ENCODE data around the gene CD81.
A peak's percentile ranks its signal among the peaks of the same experiment; 100 is the strongest.

The CD81 gene

DNA sequence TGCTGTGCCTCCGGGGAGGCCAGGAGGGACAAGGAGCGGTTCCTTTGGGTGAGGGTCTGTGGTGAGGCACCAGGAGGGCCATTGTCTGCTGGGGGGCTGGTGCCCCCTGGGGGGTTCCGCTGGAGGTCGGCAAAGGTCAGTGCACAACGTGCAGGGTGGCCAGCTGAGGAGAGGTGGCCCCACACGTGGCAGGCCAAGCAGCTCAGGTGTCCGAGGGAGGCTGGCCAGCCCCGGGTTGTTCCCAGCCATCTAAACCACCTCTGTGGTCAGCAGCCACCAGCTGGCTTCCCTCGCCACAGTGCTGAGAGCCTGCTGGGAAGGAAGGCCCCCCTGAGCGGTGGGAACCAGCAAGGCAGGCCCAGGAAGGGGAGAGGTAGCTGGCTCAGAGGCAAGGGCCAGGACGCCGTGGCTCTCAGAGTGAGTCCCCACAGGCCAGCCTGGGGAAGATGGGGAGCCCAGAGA is 27.7 kb downstream of the CD81 start:
- no peak for DNase-seq (ENCODE audit: low read depth)

DNA sequence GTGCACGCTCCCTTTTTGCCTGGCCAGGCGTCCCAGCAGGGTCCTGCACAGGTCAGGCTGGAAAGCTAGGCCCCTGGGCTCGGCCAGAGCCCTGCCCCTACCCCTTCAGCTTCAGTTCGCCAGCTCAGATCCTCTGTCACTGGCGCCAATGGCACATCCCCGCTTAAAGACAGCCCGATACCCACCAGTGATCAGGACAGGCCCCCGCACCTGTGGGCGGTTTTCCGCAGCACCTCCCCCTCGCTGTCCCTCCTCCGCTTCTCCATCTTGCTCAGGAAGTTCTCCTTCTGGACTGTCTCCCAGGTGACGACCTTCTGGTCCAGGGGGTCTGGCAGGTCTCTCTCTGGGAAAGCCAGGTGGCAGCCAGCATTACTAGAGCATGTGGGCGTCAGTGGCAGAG is 29.3 kb downstream of the CD81 start:
- DNase-seq (ENCODE audit: low read depth), result no peak

DNA sequence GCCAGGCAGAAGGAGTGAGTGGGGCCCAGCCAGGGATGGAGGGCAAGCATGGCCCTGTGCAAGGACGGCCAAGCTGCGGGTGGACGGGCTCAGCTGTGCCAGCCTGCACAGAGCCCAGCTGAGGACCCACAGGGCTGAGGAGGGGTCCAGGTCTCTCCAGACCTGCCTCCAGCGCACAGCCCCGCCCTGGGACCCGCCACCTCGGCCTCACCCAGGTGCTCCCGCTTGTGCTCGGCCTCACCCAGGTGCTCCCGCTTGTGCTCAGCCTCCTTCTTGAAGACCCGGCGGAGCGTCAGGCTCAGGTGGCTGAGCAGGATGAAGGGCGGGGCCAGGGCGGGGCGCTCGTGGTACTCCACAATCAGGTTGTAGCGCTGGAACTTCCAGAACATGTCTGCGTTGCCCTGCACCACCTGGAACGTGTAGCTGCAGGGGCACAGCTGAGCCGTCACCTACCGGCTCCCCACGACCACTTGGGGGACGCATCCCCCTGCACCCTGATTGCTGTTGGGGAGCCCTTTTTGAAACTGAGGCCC is 29.8 kb downstream of the CD81 start:
- no peak for DNase-seq (ENCODE audit: low read depth)

DNA sequence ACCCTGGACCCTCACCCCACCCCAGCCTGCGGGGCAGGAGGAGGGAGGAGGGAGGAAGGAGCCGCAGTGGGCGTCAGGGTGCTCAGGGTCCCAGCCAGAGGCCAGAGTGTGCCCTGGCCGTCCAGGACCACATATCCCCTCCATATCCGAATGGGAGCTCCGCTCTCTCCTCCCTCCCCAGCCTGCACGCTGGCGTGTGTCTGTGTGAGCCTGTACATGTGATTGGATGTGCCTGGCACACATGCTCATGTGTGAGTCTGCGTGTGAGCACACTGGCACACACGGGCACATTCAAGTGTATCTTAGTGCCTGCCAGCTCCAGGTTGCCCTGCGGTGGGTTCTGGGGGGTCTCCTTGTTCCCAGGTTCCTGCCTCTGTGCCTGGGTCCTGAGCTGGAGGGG is 31.6 kb downstream of the CD81 start:
- DNase-seq (ENCODE audit: low read depth), result no peak

DNA sequence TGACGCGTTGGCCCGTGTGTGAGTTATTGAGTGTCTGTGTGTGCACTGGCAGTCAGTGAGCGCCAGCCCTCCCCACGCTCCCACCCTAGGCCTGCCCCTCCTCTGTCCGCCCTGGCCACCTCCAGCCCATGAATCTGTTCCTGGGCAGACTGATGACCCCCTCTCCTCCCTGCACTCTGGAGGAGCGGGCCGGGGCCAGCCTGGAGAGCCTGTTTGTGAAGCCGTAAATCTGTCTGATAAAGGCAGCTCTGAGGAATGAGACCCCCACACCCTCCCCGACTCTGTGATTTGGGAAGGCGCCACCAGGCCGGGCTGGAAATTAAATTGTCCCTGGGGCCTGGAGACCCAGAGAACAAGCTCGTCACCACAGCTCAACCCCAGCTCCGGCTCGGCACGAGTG is 32.0 kb downstream of the CD81 start:
- no peak for DNase-seq (ENCODE audit: low read depth)

DNA sequence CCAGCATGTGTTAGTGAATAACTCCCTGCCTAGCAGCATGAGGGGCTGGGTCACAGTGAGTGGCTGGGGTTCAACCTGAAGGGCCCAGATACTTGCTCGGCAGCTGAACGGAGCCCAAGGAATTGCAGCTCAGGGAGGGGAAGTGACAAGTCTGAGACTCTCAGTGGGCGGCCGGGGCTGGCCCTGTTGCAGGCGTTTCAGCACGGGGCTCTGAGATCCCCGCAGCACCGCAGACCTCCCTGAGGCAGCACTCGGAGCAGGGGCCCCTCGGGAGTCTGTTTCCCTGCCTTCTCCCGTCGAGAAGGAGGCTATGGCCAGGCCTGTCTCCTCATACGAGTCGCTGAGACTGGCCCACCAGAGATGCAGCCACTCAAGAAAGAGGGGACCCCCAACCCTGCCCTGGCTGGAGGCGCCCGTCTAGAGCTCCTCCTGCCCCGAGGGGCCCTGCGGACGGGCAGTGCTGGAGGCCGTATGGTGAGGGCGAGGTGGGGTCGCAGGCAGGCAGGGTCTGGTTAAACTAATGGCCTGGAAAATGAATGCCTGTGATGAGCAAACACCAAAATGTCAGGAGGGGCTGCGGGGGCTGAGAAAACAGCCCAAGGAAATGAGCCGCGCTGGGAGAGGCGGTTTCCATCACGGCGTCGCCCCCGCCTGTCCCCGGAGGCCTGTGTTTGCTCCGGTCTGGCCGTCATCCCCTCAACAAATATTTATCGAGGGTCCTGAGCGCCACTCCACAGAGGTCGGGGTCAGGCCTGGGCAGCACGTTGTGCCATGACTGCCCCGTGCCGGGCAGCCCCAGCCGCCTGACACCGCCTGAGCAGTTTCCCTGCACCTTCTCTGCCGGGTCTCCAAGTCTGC is 32.7 kb downstream of the CD81 start:
- DNase-seq (ENCODE audit: low read depth), result no peak

DNA sequence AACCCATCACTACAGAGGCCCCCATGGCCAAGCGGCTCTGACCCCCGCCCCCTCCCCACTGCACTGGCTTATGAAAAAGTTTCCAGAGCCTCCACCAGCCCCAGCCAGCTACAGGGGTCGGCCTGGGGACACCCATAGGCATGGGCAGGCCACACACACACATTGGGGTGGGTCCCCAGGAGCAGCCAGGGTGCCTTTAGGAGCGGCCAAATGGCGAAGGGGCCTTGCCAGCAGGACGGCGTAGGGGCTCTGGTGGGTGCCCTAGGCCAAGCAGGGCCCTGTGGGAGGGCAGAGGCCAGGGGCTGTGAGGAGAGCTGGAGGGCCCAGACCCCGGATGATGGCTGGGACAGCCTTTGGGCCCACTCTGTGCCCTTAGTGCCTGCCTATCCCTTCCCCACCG is 33.5 kb downstream of the CD81 start:
- no peak for DNase-seq (ENCODE audit: low read depth)

DNA sequence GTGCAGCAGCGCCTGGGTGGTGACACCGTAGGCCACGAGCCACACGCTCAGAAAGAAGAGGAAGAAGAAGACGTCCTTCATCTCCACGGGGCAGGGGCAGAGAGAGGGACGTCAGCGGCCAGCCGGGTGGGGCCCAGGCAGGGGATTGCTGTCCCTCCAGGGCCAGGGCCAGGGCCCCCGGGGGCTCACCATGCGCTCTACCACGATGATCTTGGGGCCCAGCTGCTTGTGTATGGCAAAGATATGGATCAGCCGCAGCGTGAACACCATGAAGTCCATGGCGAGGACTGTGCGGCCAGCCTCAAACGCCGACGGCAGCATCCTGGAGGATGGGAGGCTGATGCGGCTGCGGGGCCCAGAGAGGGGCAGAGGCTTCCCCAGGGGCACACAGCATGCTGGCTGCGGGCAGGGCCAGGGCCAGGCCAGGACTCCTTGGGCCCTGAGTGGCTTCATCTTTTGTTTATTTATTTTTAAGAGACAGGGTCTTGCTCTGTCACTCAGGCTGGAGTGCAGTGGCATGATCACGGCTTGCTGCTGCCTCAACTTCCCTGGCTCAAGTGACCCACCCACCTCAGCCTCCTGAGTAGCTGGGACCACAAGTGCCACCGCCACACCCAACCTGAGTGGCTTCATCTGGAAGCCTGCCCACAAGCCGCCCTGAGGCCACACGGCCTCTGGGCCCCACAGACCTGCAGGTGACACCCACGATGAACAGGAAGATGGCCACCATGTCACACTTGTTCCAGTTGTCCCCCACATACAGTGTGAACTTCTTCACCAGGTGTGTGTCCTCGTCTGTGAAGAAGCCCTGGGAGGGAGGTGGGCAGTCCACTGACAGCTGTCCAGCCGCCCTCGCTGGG is 34.6 kb downstream of the CD81 start:
- no peak for DNase-seq (ENCODE audit: low read depth)

DNA sequence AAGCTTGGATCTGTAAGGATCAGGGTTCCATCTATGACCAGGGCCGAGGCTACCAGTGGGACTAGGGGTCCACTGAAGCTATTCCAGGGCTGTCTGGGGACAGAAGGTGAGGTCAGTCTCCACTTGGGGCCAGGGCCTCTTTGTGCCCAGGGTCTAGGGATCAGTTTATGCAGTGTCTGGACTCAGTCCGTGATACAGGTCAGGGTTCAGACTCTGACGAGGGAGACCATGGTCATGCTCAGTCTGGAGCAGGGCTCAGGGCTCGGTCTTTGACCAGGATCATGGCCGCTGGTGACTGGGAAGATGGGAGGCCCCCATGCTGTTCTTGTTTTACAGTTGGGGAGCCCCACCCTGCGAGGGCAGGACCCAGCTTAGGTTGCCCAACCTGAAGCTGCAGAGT is 35.2 kb downstream of the CD81 start:
- no peak for DNase-seq (ENCODE audit: low read depth)

DNA sequence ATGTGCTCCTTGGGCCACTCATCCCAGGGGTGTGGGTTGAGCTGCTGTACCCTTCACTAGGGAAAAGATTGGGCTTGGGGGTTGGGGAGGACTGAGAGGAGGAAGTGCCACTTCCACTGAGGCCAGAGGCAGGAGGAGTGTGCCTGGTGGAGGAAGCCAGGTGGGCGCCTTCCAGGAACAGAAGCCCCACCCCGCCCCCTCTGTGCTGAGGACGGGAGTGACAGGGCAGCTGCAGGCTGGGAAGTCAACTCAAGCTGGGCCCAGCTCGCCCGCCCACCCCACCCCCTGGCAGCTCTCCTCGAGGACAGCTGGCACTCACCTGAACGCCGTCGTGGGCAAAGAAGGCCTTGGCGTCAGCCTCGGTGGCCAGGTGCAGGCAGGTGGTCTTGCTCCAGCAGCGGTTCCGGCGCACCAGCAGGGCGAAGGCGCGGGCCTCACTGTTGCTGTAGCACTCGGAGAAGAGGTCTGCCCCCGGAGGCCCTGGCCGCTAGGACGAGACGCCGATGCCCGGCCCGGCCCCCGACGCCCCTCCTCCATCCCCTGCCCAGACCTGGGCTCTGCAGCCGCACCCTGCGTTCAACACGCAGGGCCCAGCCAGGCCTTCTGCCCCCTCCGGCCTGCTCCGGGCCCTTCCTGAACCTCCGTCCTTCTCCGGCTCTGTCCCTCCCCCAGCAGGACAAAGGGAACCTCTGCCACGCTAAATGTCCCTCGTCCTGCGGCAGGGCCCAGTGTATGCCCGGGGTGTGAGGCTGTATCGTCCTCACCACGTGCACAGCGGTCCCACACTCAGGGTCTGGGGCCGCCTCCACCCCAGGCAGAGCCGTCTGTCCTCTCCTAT is 36.9 kb downstream of the CD81 start:
- DNase-seq (ENCODE audit: low read depth), result no peak

DNA sequence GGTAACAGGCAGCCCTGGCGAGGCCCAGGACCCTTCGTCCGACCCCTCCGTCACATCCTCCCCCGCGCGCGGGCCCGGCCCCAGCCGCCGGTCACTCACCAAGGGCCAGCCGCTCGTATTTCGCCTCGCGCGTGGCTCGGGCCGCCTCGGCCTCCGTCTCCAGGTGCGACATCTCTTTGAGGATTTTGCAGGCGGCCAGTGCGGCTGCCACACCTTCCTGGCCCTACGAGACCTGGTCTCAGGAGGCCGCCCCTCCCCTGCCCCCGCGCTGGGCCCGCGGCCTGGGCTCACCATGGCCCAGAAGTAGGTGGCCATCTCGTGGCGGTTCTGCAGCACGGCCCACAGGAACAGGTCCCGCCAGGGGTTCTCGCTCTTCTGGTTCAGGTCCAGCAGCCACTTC is 37.5 kb downstream of the CD81 start:
- no peak for DNase-seq (ENCODE audit: low read depth)

DNA sequence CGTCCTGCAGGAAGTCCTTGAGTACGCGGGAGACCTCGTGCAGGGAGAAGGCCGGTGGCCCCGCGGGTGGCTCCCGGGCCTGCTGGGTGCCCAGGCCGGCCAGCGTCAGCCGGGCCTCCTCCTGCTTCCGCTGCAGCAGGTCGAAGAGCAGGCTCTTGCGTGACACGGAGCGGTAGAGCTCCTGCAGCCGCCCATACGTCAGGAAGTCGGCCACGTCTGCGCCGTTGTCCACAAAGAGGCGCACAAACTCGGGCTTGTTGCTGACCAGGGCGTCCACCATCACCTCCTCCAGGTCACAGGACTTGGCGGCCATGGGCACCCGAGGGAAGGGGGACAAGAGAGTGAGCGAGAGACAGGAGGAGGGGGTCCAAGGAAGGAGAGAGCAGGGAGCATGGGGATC is 38.1 kb downstream of the CD81 start:
- no peak for DNase-seq (ENCODE audit: low read depth)

DNA sequence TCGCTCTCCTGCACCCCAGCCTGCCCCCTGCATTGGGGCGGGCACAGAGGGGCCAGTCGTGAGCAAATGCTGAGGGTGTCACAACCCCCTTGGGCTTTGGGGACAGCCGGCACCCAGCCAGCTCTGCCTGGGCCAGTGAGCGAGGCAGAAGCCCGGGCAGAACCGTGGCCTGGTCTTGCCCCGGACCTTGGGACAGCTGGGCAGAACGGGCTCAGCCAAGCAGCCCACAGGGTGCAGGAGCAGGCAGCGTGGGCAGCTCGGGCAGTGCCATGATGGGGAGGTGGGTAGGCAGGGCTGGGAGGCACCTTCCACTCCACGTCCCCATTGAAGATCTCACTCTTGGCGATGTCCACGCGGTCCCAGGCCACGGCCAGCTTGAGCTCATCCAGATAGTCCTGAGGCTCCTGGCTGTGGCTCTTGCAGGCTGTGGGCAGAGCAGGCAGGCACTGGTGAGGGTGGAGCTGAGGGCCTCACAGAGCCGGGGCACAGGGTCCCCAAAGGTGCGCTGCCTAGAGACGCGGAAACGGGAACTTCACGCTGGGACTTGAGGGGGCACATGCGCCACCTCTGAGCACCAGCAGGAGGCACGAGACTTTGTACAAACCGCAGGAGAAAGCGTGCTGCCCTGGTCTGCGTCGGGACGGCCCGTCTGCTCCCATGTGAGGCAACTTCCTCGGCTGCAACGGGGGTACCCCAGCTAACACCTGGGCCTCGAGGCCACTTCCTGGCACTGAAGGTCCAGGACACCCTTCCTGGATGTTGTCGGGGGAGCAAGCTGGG is 38.7 kb downstream of the CD81 start:
- DNase-seq (ENCODE audit: low read depth), result no peak

DNA sequence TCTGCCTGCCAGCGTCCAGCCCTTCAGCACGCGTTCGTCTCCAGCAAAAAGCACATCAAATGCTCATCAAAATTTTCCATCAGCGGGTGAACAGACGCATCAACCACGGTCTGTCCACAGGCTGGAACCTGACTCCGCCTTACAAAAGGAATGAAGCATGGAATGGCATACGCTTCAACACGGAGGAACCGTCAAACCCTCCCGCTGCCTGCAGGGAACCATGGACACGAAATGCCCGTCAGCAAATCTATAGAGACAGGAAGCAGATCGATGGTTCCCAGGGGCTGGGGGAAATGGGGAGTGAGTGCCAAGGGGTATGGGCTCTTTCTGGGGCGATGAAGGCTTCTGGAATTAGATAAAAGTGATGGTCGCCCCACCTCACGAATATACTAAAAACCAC is 39.7 kb downstream of the CD81 start:
- DNase-seq (ENCODE audit: low read depth), result no peak

DNA sequence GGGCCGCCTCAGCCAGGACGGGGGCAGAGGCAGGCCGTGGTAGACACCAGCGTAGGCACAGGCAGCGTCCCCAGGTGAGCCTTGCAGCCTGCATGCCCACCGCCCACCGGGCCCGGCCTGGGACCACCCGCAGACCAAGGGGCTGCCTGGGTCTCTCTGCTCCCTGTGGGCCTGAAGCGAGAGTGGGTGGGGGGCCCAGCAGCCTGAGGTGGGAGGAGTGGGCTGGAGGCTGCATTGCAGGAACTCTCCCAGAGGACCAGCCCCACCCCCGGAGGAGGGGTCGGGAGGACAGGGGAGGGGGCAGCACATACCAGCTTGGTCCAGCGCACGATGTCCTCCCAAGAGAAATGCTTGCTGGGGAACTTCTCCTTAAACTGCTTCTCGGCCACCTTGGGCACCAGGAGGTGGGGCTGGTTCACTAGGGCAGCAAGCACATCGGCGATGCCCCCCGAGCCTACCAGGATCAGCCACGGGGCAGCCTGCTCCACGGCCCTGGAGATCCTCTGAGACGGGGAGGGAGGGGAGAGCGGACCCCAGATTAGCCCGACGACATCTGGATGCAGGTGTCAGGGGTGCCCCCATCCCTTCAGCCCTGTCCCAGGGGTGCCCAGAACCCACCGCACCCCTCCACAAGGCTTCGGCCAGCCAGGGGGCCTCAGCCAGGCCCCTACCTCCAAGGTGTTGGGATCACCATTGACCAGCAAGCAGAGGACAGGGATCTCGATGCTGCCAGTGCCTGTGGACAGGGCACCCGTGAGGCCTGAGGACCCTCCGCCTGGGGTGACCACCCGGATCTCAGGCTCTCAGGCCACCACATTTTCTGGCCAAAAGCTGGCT is 41.0 kb downstream of the CD81 start:
- no peak for DNase-seq (ENCODE audit: low read depth)

DNA sequence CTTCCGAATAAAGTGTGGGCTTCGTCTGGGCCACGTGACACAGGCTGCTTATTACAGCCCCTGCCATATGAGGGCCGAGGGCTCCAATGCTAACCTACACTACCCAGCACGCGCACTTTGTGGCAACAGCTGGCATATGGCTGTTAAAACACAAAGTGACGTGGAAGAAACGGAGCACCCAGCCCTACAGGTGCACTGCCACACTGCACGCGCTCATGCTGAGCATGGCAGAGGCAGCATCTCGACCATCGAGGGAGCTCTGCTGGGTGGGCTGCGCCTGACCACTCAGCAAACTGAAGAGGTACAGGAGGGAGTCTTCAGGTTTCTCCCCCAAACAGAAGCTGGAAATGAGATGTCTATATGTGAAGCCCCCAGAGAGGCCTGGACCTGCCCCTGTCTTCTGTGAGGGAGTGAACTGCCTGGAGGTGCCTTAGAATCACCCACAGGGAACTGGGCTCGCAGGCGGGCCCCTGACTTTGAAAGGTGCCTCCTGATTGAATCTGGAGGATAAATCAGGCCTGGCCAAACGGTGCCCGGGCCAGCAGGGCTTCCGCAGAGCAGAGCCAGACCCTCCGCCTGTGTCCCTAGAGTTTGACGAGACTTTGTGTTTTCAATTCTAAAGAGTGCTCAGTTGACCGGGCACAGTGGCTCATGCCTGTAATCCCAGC is 41.7 kb downstream of the CD81 start:
- no peak for DNase-seq (ENCODE audit: low read depth)

DNA sequence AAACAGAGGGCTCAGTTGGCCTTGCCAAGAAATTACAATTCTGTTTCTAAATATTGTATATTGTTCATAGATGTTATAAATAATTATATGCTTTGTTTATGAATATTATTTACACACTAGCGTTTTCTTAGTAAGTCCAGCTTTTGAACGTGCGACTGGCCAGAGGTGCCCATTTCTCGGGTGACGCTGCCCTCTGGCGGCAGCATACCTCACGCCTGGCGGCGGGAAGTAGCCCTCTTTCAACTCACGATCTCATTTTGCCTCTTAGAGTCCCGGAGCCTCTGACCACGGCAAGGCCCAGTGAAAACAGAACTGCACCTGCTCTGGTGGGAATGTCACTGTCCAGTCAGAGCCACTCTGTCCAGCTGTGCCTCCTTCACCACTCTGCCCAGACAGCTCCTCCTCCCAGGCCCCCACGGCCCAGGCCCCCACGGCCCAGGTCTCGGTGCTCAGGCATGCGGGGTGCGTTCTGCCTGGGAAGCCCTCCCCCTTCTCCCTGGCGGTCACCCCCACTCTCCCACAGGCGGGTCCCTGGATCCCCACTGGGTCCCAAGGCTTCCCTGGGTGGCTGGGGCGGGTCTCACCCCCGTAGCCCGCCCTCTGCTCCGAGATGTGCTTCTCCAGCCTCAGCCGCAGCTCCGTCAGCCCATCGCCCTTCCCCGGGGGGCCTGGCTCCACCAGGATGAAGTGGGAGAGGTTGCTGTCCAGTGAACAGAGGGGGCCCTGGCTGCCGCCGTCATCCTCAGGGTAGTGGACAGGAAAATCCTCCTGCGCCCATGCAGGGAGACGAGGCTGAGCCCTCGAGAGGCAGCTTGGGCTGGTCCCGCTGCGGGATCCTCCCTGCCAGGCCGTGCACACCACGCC is 42.8 kb downstream of the CD81 start:
- no peak for DNase-seq (ENCODE audit: low read depth)

DNA sequence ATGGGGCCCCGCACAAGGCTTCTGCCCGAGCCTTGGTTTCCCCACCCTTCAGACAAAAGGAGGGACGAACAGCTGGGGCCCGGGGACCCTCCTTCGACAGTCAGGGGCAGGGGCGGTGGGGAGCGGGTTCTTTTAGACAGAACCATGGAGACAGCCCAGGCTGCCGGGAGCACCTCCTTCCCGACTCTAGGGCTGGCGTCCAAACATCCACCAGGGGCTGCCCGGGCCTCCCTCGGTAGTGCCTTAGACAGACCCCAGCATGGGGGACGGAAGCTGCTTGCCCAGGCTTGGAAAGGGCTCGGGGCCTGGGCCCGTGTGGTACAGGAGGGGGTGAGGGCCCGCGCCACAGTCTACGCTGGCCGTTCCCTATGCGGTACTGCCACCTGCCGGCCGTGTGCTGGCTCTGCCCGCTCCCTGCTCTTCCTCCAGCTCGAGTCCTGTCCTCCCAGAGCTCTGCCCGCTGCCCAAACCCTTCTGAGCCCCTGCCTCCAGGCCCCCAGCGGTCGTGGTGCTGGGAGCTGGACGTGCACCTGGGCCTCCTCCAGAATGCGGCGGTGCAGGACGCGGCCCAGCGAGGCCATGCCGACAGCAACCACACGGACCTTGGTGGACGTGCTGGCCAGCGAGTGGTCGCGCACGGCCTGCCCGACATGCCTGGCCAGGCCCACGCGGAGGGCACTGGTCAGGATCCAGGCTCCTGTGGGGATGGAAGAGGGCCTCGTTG is 43.6 kb downstream of the CD81 start:
- peak; percentile 29 for DNase-seq (ENCODE audit: low read depth)

Measured in T-helper 22 cell (primary cell).